Duodenal mucosa (tissue), 2 donors: Measurements from ENCODE around the gene LRRC4C.
"Not testable (repeated sequence)": the region's sequence is repeated elsewhere in the genome, so short reads cannot be mapped to it uniquely, and the experiment has no call there.

Experiments used
- H3K27ac ChIP-seq: one replicate; pipeline ENCODE4 v1.7.0; 2013; ENCODE audit warnings: low read depth, low read length
- H3K27me3 ChIP-seq, 2 donors: one replicate each; pipeline ENCODE4 v1.7.0; 2013; ENCODE audit warnings: low read length in 2 of 2, control low read depth in 1 of 2; ENCODE audit not compliant: insufficient read depth in 2 of 2, control insufficient read depth in 1 of 2
- H3K36me3 ChIP-seq, 2 donors: one replicate each; pipeline ENCODE4 v1.7.0; 2013; ENCODE audit warnings: low read length in 2 of 2, control low read depth in 1 of 2; ENCODE audit not compliant: insufficient read depth in 2 of 2, control insufficient read depth in 1 of 2
- H3K4me1 ChIP-seq, 2 donors: one replicate each; pipeline ENCODE4 v1.7.0; 2013; ENCODE audit warnings: low read length in 2 of 2, control low read depth in 1 of 2; ENCODE audit not compliant: insufficient read depth in 2 of 2, control insufficient read depth in 1 of 2
- H3K4me3 ChIP-seq, 2 donors: one replicate each; pipeline ENCODE4 v1.7.0; 2013; ENCODE audit warnings: low read length in 2 of 2, low read depth in 1 of 2
- H3K9ac ChIP-seq, 2 donors: one replicate each; pipeline ENCODE4 v1.7.0; 2013; ENCODE audit warnings: low read length in 2 of 2, low read depth in 1 of 2
- H3K9me3 ChIP-seq, 2 donors: one replicate each; pipeline ENCODE4 v1.7.0; 2013; ENCODE audit warnings: low read length in 2 of 2, control low read depth in 1 of 2; ENCODE audit not compliant: control insufficient read depth in 1 of 2

The LRRC4C gene

DNA sequence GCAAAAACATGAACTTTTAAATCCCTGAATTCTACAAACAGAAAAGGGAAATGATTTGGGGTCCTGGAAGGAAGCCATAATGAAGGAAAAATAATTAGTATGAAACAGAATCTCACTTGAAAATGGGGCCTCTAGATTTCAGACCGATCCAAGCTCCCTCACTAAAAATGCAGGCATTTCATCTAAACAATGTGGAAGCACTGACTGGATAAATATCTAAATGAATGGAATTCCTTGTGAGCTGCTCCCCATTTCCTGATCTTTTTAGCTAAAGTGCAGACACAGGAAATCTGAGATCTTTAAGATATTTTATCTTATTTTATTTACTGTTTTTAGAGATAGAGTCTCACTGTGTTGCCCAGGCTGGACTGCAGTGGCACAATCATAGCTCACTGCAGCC is 1255.8 kb downstream of the LRRC4C start:
- H3K4me1 ChIP-seq: no peaks in the 10 kb centered on the region
- H3K4me3 ChIP-seq: no peak overlapping the region
- no peaks in the 10 kb centered on the region for H3K36me3 ChIP-seq
- no peak overlapping the region for H3K9ac ChIP-seq
- H3K27ac ChIP-seq: no peak overlapping the region
- H3K27me3 ChIP-seq: no peaks in the 10 kb centered on the region
- H3K9me3 ChIP-seq: no peaks in the 10 kb centered on the region

DNA sequence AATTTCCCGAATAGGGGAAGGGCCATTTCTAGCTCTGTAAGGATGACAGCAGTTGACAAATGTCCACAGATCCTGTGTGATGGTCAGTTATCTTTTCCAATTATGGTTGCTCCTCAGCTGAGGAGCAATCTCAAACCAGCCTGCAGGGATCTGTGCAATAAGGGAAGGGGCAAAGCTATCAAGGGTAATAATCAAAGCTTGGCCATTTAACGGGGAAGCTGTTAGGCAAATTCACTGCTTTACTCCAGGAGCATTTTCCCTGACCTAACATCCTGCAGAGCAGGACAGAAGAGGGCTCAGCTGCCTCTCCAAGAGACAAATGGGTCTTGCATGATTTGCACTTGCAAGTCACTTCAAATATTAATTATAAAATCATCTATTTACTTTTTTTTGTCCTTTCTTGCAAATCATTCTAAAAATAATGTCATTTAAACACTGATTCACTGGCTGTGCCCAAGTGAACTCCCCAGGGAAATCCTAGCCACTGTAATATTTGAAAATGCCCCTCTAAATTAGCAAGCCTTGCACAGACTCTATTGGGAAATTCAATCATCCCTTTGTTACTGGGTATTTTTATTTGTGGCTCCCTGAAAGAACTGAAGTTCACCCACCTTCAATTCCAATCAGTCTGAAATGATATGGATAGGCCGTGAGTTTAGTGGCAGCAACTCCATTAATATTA is 1256.7 kb downstream of the LRRC4C start:
- H3K27me3 ChIP-seq: no peaks in the 10 kb centered on the region
- no peaks in the 10 kb centered on the region for H3K9me3 ChIP-seq
- no peak overlapping the region for H3K27ac ChIP-seq
- no peaks in the 10 kb centered on the region for H3K4me1 ChIP-seq
- no peak overlapping the region for H3K4me3 ChIP-seq
- no peak overlapping the region for H3K9ac ChIP-seq
- no peaks in the 10 kb centered on the region for H3K36me3 ChIP-seq

DNA sequence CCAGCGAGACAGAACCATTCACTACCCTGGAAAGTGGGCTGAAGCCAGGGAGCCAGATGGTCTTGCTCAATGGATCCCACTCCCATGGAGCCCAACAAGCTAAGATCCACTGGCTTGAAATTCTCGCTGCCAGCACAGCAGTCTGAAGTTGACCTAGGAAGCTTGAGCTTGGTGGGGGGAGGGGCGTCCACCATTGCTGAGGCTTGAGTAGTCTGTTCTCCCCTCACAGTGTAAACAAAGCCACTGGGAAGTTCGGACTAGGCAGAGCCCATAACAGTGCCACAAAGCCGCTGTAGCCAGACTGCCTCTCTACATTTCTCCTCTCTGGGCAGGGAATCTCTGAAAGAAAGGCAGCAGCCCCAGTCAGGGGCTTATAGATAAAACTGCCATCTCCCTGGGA is 1266.9 kb downstream of the LRRC4C start:
- H3K4me1 ChIP-seq, H3K27me3 ChIP-seq, H3K4me3 ChIP-seq, H3K9me3 ChIP-seq, H3K9ac ChIP-seq, H3K27ac ChIP-seq, H3K36me3 ChIP-seq: not testable (repeated sequence)

DNA sequence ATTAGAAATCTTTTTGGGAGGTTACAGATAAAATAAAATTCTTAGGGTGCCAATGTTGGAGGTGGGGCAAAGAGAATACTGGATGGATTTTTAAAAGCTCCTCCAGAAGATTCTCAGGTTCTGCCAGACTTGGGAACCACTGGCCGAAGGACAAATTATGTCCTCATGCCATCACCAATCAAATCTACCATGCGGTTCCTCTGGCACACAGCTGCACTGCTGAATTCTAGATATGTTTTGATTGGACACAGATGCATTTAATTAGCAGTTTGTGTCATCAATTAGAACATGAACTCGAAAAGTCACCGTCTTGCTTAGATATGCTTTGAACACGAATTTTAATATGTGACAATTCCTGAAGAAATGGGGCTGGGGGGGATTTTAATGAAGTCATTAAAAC is 1269.2 kb downstream of the LRRC4C start:
- H3K36me3 ChIP-seq: no peaks in the 10 kb centered on the region
- no peaks in the 10 kb centered on the region for H3K9me3 ChIP-seq
- no peak overlapping the region for H3K27ac ChIP-seq
- H3K27me3 ChIP-seq: no peaks in the 10 kb centered on the region
- H3K4me1 ChIP-seq: no peaks in the 10 kb centered on the region
- no peak overlapping the region for H3K4me3 ChIP-seq
- H3K9ac ChIP-seq: no peak overlapping the region

DNA sequence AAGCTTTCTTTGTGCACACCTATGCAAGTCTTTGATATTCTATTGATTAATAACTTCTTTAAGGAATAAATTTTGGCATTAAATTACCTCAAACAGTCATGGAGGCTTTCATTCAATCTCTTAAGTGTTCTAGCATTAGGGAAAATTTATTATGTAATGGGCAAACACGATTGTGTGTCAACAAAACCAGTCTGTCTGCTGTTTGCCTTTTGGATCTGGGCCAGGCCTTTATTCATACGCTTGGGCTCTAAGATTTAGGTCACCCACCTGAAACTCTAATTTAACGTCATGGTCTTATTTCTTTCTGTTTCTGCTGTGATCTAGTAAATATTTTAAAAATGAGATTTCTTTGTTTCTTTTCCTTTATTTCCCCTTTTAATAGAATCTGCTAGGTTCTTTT is 1270.6 kb downstream of the LRRC4C start:
- Histone ChIP-seq H3K9ac (no peak overlapping the region), H3K27ac (no peak overlapping the region), H3K36me3 (no peaks in the 10 kb centered on the region), H3K27me3 (no peaks in the 10 kb centered on the region), H3K4me3 (no peak overlapping the region), H3K4me1 (no peaks in the 10 kb centered on the region), H3K9me3 (no peaks in the 10 kb centered on the region)

DNA sequence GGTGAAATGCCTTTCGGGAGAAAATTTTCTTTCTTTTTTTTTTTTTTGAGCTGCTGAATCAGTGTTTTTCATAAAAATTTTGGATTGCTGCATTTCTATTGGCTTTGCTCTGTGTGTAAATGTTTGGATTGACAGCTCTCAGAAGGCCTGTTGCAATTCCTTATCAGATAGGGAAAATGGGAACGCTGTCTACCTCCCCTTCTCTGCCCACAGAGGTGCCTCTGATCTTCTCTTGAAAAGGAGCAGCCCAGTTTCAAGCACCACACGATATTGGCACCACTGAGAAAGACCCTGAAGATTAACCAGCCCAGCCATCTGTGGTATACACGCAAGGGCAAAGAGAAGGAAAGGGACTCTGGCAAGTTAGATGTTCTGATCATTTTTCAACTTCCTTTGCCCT is 1272.2 kb downstream of the LRRC4C start:
- H3K9me3 ChIP-seq: no peaks in the 10 kb centered on the region
- H3K27ac ChIP-seq: no peak overlapping the region
- H3K36me3 ChIP-seq: no peaks in the 10 kb centered on the region
- no peak overlapping the region for H3K9ac ChIP-seq
- H3K4me3 ChIP-seq: no peak overlapping the region
- H3K4me1 ChIP-seq: no peaks in the 10 kb centered on the region
- H3K27me3 ChIP-seq: no peaks in the 10 kb centered on the region

DNA sequence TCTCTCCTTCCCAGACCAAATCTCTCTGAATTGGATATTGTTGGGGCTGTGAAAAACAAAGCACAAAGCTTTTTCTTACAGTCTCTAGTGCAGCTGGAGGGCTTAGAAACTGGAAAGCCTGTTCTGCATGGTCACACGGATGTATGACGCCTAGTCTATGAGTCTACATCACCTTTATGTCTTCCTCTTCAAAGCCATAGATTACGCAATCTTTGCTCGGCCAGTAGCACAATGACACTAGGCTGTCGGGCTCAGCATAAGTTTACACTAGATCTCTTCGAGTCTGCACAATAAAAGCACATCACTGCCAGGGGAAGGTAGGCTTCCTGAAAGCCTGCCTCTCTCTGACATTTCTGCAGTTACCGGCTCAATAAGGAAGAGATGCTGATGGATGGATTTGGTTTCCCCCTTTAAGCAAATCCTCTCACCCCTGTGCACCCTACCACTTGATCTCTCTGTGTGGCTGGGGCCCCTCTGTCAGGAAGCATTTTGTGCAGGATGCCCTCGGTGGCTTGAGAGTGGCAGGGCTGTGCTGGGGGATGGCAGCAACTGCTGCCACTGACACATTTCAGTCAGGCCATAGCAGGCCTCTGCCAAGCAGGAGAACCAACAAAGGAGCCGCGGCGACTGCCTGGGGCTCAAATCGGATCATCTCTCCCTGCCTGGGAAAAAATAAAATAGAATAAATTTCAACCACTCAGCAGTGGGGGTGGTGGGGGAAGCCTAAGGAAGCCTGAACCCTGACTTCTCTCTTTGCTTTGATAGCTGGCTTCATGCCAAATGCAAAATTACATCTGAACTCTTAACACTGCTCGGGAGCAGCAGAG is 1272.8 kb downstream of the LRRC4C start:
- H3K27me3 ChIP-seq: no peaks in the 10 kb centered on the region
- H3K9me3 ChIP-seq: no peaks in the 10 kb centered on the region
- H3K27ac ChIP-seq: no peak overlapping the region
- no peak overlapping the region for H3K4me3 ChIP-seq
- no peak overlapping the region for H3K9ac ChIP-seq
- no peaks in the 10 kb centered on the region for H3K36me3 ChIP-seq
- H3K4me1 ChIP-seq: no peaks in the 10 kb centered on the region

DNA sequence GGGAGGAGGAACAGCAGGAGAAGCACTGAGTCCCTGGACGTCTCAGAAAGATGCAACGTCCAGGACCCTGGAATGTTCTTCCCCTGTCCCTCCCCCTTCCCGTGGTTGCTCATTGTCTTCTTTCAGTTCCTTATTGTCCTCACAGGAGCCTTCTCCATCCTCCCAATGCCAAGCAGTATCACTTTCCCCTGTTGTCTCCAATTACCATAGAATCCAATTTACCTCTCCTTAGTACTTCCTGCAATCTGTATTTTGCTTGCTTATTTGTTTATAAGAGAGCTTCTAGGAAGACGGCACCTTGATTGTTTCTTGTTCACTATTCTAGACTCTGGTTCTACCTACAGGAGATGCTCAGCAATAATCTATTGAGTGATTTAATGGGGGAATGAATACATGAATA is 1273.7 kb downstream of the LRRC4C start:
- no peak overlapping the region for H3K9ac ChIP-seq
- H3K27me3 ChIP-seq: no peaks in the 10 kb centered on the region
- no peaks in the 10 kb centered on the region for H3K4me1 ChIP-seq
- H3K27ac ChIP-seq: no peak overlapping the region
- no peaks in the 10 kb centered on the region for H3K9me3 ChIP-seq
- no peak overlapping the region for H3K4me3 ChIP-seq
- no peaks in the 10 kb centered on the region for H3K36me3 ChIP-seq

DNA sequence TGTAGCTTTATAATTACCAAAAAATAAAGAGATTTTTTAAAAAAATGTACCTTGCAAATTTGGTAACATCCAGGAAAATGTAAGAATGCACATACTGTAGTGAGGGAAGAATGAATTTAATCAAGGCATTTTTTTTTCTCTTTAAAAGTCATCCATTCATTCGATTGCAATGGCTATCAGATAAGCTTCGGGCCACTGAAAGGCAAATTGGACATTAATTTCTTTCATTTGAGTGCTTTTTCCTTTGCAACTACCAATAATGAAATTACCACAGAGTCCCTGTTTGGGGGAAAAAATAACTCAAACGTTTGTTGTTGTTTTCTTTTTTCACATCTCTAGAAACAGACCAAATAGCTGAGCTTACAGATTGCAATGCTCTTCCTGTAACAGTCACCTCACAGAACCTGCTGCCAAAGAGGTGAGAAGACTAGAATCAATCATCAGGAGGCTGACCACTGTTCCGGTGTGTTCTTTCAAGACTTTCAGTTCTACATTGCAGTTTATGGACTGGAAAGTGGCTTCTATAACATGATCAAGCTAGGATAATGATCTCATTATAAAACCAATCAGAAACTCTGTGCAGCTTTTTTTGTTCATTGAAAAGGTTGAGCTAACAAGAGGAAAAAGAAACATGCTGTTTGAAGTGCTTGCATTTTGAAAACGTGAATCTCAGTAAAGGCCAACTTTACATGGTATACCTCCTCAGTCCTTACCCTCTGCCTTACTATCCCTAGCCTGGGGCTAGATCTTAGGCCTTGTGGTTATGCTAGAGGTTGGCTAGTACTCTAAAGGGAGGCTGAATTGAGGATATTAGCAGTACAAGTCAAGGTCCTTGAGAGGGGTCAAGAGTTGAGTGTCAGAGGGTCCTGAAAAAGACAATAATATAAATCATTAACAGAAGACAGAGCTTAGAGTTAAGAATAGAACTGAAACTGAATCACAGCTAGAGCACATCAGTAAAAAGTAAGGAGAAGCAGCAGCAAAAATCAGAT is 1276.1 kb downstream of the LRRC4C start:
- Histone ChIP-seq H3K9me3 (no peaks in the 10 kb centered on the region), H3K27ac (no peak overlapping the region), H3K4me3 (no peak overlapping the region), H3K4me1 (no peaks in the 10 kb centered on the region), H3K9ac (no peak overlapping the region), H3K36me3 (no peaks in the 10 kb centered on the region), H3K27me3 (no peaks in the 10 kb centered on the region)

DNA sequence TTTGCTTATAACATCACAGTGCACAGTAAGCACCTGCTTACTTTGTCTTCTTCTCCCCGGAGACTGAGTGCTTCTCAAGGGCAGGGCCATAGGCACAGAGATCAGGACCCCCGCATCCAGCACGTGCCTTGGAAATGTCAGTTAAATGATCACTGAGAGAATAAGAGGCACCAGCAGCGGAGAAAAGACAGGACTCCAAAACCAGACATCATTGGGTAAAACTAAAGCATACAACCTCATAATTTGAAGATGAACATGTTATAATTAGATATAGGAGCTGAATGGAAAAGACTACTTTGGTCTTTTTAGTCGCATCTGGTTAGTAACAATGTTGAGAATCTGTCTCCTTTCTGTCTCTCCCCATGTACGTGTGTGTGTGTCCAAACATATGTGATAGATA is 1279.9 kb downstream of the LRRC4C start:
- Histone ChIP-seq H3K4me3 (no peak overlapping the region), H3K9me3 (no peaks in the 10 kb centered on the region), H3K27ac (no peak overlapping the region), H3K4me1 (no peaks in the 10 kb centered on the region), H3K27me3 (no peaks in the 10 kb centered on the region), H3K36me3 (no peaks in the 10 kb centered on the region), H3K9ac (no peak overlapping the region)
